HepG2 (cell line): Measurements from ENCODE around the gene WDR91. TPM values are rescaled to one million over a fixed set of nuclear protein-coding genes. Genes with fewer than 3 reads are reported as not detected.

Experiments
- ATAC-seq: fragments of 200-7000 bp; cut with Tn5 transposase; 3 replicates; pipeline ENCODE4 v1.9.1; 2020; ENCODE audit warnings: mild to moderate bottlenecking, moderate library complexity
- BruUV-seq: library from RNA; stranded (reverse); fragments of 400-500 nt; replicated peaks from 2 replicates; lab custom pipeline; 2021; lab: Mats Ljungman, UMichigan
- CTCF ChIA-PET: fragments of 300-600 bp; formaldehyde crosslinking; extraction: SDS; loops from one replicate; lab custom pipeline; 2021; ENCODE audit warnings: low total read pairs, inconsistent platforms, low intra/inter-chr PET ratio; lab: Yijun Ruan, JAX
- POLR2A ChIA-PET: fragments of 350-600 bp; sonication (Branson Sonifier 250); formaldehyde crosslinking; loops from one replicate; lab custom pipeline; 2020; ENCODE audit warnings: antibody characterized with exemption, inconsistent platforms; lab: Yijun Ruan, JAX
- DNase-seq: peaks from one replicate; pipeline ENCODE4 v3.0.0-alpha.2; 2015; ENCODE audit warnings: low spot score
- FAIRE-seq: peaks from 3 replicates; lab custom pipeline; 2011; peaks lifted over from hg19 to GRCh38; lab: Jason Lieb, UNC
- H2AFZ ChIP-seq: one replicate; pipeline ENCODE4 v1.6.1; 2011; ENCODE audit warnings: low read length, inconsistent platforms
- H3K27ac ChIP-seq: fragments of 300-600 bp; 3 replicates; pipeline ENCODE4 v1.8.0; 2011; ENCODE audit warnings: mixed run types, mild to moderate bottlenecking, mixed read lengths, low read length, inconsistent platforms; ENCODE audit not compliant: insufficient read depth; ENCODE audit errors: extremely low read length
- H3K27me3 ChIP-seq, 2 experiments: fragments of 200-600 bp in 1 of 2; 2 replicates in 1 of 2; 3 replicates in 1 of 2; pipeline versions ENCODE4 v1.6.0 to v1.8.0; 2011; ENCODE audit warnings: low read length in 2 of 2, mild to moderate bottlenecking in 2 of 2, moderate library complexity in 2 of 2, inconsistent platforms in 1 of 2; ENCODE audit not compliant: insufficient read depth in 2 of 2, control insufficient read depth in 1 of 2
- H3K36me3 ChIP-seq, 2 experiments: fragments of 200-600 bp in 1 of 2; replicated peaks in 1 of 2; 2 replicates in 1 of 2; 3 replicates in 1 of 2; pipeline versions ENCODE4 v1.5.1 to v1.8.0; 2011; ENCODE audit warnings: low read length in 2 of 2, inconsistent platforms in 1 of 2; ENCODE audit not compliant: insufficient read depth in 2 of 2, control insufficient read depth in 1 of 2
- H3K4me1 ChIP-seq: 2 replicates; pipeline ENCODE4 v1.5.1; 2012; ENCODE audit warnings: low read length, inconsistent platforms; ENCODE audit not compliant: insufficient read depth
- H3K4me2 ChIP-seq: 2 replicates; pipeline ENCODE4 v1.6.0; 2011; ENCODE audit warnings: low read depth, low read length, inconsistent platforms
- H3K4me3 ChIP-seq, 3 experiments: fragments of 200-600 bp in 1 of 3; sonication (generic), shearing (Covaris generic) in 1 of 3; replicated peaks in 1 of 3; 2 replicates each; pipeline ENCODE4 v1.5.1; 2011 to 2016; ENCODE audit warnings: low read length in 3 of 3, inconsistent platforms in 2 of 3, low read depth in 2 of 3, mild to moderate bottlenecking in 2 of 3, control low read depth in 1 of 3, mixed read lengths in 1 of 3; ENCODE audit not compliant: insufficient read depth in 1 of 3
- H3K79me2 ChIP-seq: one replicate; pipeline ENCODE4 v1.6.1; 2011; ENCODE audit warnings: low read length, inconsistent platforms; ENCODE audit not compliant: insufficient read depth
- H3K9ac ChIP-seq: 2 replicates; pipeline ENCODE4 v1.6.0; 2011; ENCODE audit warnings: mild to moderate bottlenecking, low read depth, low read length, inconsistent platforms; ENCODE audit not compliant: insufficient read depth
- H3K9me3 ChIP-seq: 2 replicates; pipeline ENCODE4 v1.5.1; 2012; ENCODE audit warnings: mild to moderate bottlenecking, low read length
- H4K20me1 ChIP-seq: 2 replicates; pipeline ENCODE4 v1.6.0; 2011; ENCODE audit warnings: inconsistent platforms, mild to moderate bottlenecking, low read length, moderate library complexity; ENCODE audit not compliant: insufficient read depth
- CENPT ChIP-seq: sonication (generic); formaldehyde crosslinking; IDR thresholded peaks from 2 replicates; pipeline ENCODE4 v1.8.0; 2022; ENCODE audit warnings: low read depth, mild to moderate bottlenecking, moderate library complexity, missing genetic modification reagents
- MAFF ChIP-seq: IDR thresholded peaks from 2 replicates; pipeline ENCODE4 v1.6.1; 2011; ENCODE audit warnings: low read depth, low read length, improper control_type of control experiment
- MAFK ChIP-seq, 2 experiments: IDR thresholded peaks in 1 of 2; conservative IDR thresholded peaks in 1 of 2; 2 replicates each; pipeline ENCODE4 v1.6.1; 2011; ENCODE audit warnings: improper control_type of control experiment in 2 of 2, low read length in 2 of 2
- NR2F2 ChIP-seq: IDR thresholded peaks from 2 replicates; pipeline ENCODE4 v1.6.1; 2012; ENCODE audit warnings: low read depth, inconsistent platforms, borderline replicate concordance
- ZKSCAN5 ChIP-seq: sonication (generic); formaldehyde crosslinking; IDR thresholded peaks from 2 replicates; pipeline ENCODE4 v1.5.1; 2020; ENCODE audit warnings: mild to moderate bottlenecking, missing genetic modification reagents
- WGBS: methylation state at CpG from one replicate; pipeline ENCODE4 v1.1.6; 2017; ENCODE audit warnings: low lambda C conversion rate; 5-methylcytosine and 5-hydroxymethylcytosine counted together
- in situ Hi-C: cut with HindIII; loops from 2 replicates; pipeline ENCODE4 v1.10.0; 2017; ENCODE audit warnings: low pct_unique_long_range_greater_than_20kb; ENCODE audit not compliant: extremely low pct_ligation_motif_present
- intact Hi-C: fragments of 100-400 bp; cut with micrococcal nuclease; formaldehyde crosslinking; loops from one replicate; pipeline ENCODE4 v1.10.0; 2022; ENCODE audit not compliant: unreplicated experiment
- polyA plus RNA-seq, 8 experiments: library from polyadenylated mRNA; depleted of rRNA in 3 of 8; stranded (reverse) in 7 of 8; unstranded in 1 of 8; fragments of >200 nt; fragmentation: Illumina TruSeq in 4 of 8; extraction: Trizol in 4 of 8; gene quantifications; 2 replicates each; pipeline versions ENCODE4 v1.2.1 to v1.2.3, GENCODE V29; 2011 to 2016; ENCODE audit warnings: low read depth in 4 of 8, missing spikeins in 1 of 8, mixed read lengths in 1 of 8; ENCODE audit not compliant: insufficient read depth in 1 of 8
- total RNA-seq, 5 experiments: library from RNA; depleted of rRNA; stranded (reverse); fragments of >200 nt; fragmentation: Illumina TruSeq; extraction: Trizol; gene quantifications; 2 replicates each; pipeline ENCODE4 v1.2.3, GENCODE V29; 2016; ENCODE audit warnings: low read depth in 1 of 5
- TF ChIP-seq, protein P1 (sequence below): sonication (generic); formaldehyde crosslinking; IDR thresholded peaks from 2 replicates; pipeline ENCODE4 v1.5.1; 2020; ENCODE audit warnings: missing genetic modification reagents, mild to moderate bottlenecking, borderline replicate concordance
- TF ChIP-seq, protein P2 (sequence below): sonication (generic); formaldehyde crosslinking; IDR thresholded peaks from 2 replicates; pipeline ENCODE4 v1.9.0; 2021; ENCODE audit warnings: missing genetic modification reagents, mild to moderate bottlenecking, borderline replicate concordance
- TF ChIP-seq, protein P3 (sequence below): sonication (generic); formaldehyde crosslinking; IDR thresholded peaks from 2 replicates; pipeline ENCODE4 v1.4.0; 2020; ENCODE audit warnings: mild to moderate bottlenecking, missing genetic modification reagents

The WDR91 gene
- total and polyA plus RNA-seq, 2 of the 13 experiments (the other 11 are each of a cell fraction or from before 2014, with no cell fraction given) = 11.6 to 12.1 TPM

DNA sequence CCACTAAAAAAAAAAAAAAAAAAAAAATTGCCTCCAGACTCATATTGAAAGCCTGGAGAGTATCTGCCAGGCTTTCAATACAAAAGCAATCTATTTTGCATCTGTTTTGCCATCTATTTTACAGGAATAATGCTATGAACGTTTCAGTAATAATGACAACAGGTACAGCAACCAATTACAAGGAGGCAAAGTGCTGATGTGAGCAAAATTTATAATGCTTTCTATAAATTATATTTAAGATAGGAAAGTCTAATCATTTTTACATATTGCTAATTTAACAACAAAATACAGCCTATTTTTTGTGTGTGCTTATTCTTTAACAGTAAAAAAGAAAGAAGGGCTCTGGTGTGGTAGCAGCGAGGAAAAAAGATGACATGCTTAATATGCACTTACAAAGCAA lies 10.0 kb downstream of the WDR91 start:
- Histone ChIP-seq H3K4me1 (no peaks in the 10 kb centered on the region), H2AFZ (no peak overlapping the region), H3K9ac (no peak overlapping the region), H4K20me1 (no peaks in the 10 kb centered on the region), H3K79me2 (no peaks in the 10 kb centered on the region), H3K9me3 (no peaks in the 10 kb centered on the region), H3K36me3 (peaks cover 28 to 58% of the 10 kb centered on the region in 2 experiments), H3K4me3 (no peak overlapping the region), H3K27me3 (no peaks in the 10 kb centered on the region), H3K27ac (no peak overlapping the region), H3K4me2 (no peak overlapping the region)
- intact Hi-C loops (no loop called here), in situ Hi-C loops (no loop called here)
- no peak for DNase-seq
- BruUV-seq = no TSS peak
- ChIA-PET CTCF (no interaction called here), POLR2A (no interaction called here)
- ATAC-seq = no peak
- WGBS = 81% methylated on average over 2 of the region's 2 CpGs
- peak; percentile 62 to 91; a peak in 3 of 4 replicates for TF ChIP-seq MAFK (conservative IDR thresholded peaks at IDR 0.05 in 1 of 2, IDR thresholded peaks at IDR 0.05 in 1 of 2; ENCODE audit: low read length in 2 of 2)
- TF ChIP-seq, protein P1, sequence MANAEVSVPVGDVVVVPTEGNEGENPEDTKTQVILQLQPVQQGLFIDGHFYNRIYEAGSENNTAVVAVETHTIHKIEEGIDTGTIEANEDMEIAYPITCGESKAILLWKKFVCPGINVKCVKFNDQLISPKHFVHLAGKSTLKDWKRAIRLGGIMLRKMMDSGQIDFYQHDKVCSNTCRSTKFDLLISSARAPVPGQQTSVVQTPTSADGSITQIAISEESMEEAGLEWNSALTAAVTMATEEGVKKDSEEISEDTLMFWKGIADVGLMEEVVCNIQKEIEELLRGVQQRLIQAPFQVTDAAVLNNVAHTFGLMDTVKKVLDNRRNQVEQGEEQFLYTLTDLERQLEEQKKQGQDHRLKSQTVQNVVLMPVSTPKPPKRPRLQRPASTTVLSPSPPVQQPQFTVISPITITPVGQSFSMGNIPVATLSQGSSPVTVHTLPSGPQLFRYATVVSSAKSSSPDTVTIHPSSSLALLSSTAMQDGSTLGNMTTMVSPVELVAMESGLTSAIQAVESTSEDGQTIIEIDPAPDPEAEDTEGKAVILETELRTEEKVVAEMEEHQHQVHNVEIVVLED (CRISPR knock-in tag) = no peak
- TF ChIP-seq NR2F2 = no peak
- TF ChIP-seq, protein P2, sequence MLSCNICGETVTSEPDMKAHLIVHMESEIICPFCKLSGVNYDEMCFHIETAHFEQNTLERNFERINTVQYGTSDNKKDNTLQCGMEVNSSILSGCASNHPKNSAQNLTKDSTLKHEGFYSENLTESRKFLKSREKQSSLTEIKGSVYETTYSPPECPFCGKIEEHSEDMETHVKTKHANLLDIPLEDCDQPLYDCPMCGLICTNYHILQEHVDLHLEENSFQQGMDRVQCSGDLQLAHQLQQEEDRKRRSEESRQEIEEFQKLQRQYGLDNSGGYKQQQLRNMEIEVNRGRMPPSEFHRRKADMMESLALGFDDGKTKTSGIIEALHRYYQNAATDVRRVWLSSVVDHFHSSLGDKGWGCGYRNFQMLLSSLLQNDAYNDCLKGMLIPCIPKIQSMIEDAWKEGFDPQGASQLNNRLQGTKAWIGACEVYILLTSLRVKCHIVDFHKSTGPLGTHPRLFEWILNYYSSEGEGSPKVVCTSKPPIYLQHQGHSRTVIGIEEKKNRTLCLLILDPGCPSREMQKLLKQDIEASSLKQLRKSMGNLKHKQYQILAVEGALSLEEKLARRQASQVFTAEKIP (CRISPR knock-in tag) = no peak
- TF ChIP-seq MAFF = peak; percentile 87
- TF ChIP-seq, protein P3, sequence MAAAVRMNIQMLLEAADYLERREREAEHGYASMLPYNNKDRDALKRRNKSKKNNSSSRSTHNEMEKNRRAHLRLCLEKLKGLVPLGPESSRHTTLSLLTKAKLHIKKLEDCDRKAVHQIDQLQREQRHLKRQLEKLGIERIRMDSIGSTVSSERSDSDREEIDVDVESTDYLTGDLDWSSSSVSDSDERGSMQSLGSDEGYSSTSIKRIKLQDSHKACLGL (CRISPR knock-in tag) = no peak
- TF ChIP-seq CENPT = no peak
- TF ChIP-seq ZKSCAN5 (CRISPR knock-in tag) = no peak
- no peak for FAIRE-seq
